Ovary (tissue), 3 donors: ENCODE data around the gene ACAP2.

Experiments used
- EP300 ChIP-seq: sonication (generic); formaldehyde crosslinking; IDR thresholded peaks from one replicate; pipeline ENCODE4 v1.6.1; 2017; ENCODE audit warnings: antibody characterized with exemption
- POLR2A ChIP-seq: fragments of 450-650 bp; IDR thresholded peaks from one replicate; pipeline ENCODE4 v1.6.1; 2017; ENCODE audit warnings: antibody characterized with exemption, mild to moderate bottlenecking, moderate library complexity
- TF ChIP-seq, protein P1 (sequence below), 3 donors: fragments of 450-650 bp in 2 of 3; fragments of 200-600 bp in 1 of 3; IDR thresholded peaks; one replicate each; pipeline versions ENCODE4 v1.5.1 to v1.8.0; 2016 to 2022; ENCODE audit warnings: antibody characterized with exemption in 3 of 3, mild to moderate bottlenecking in 1 of 3
- donor health status: DM: no; HTN: no; CAD: no.

GRCh38 chr3:195246581-195246995 is 196.2 kb downstream of the ACAP2 start:
- TF ChIP-seq, protein P1, sequence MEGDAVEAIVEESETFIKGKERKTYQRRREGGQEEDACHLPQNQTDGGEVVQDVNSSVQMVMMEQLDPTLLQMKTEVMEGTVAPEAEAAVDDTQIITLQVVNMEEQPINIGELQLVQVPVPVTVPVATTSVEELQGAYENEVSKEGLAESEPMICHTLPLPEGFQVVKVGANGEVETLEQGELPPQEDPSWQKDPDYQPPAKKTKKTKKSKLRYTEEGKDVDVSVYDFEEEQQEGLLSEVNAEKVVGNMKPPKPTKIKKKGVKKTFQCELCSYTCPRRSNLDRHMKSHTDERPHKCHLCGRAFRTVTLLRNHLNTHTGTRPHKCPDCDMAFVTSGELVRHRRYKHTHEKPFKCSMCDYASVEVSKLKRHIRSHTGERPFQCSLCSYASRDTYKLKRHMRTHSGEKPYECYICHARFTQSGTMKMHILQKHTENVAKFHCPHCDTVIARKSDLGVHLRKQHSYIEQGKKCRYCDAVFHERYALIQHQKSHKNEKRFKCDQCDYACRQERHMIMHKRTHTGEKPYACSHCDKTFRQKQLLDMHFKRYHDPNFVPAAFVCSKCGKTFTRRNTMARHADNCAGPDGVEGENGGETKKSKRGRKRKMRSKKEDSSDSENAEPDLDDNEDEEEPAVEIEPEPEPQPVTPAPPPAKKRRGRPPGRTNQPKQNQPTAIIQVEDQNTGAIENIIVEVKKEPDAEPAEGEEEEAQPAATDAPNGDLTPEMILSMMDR (IDR thresholded peaks at IDR 0.05): no peak
- no peak for TF ChIP-seq POLR2A
- TF ChIP-seq EP300: no peak
